NCI-H128 (cell line): Measurements from ENCODE around the gene C1orf159.

Source experiments
- DNase-seq: peaks from one replicate; lab custom pipeline; 2025; ENCODE audit not compliant: unreplicated experiment; lab: John Stamatoyannopoulos, UW

The C1orf159 gene

GRCh38 chr1:1054971-1055370, 60.9 kb downstream of the C1orf159 start:
- DNase-seq: no peak

GRCh38 chr1:1054099-1054700, 61.7 kb downstream of the C1orf159 start:
- DNase-seq: no peak

DNA sequence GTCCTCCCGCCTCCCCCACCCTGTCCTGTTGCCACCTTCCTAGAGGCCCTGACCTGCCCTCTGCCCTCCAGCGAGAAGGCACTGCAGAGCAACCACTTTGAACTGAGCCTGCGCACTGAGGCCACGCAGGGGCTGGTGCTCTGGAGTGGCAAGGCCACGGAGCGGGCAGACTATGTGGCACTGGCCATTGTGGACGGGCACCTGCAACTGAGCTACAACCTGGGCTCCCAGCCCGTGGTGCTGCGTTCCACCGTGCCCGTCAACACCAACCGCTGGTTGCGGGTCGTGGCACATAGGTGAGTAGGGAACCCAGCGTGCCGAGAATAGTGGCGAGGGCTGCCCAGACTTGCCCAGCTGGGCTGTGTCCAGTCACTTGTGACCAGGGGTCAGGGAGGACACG, 62.2 kb downstream of the C1orf159 start:
- no peak for DNase-seq

GRCh38 chr1:1053022-1053421, 62.9 kb downstream of the C1orf159 start:
- DNase-seq: no peak

GRCh38 chr1:1052003-1052840, 63.7 kb downstream of the C1orf159 start:
- no peak for DNase-seq

- DNase-seq: no peak
These were observed 64.6 kb downstream of the C1orf159 start for GRCh38 chr1:1051127-1051810.

GRCh38 chr1:1050577-1051052, 65.3 kb downstream of the C1orf159 start:
- no peak for DNase-seq

- no peak for DNase-seq
These were observed 66.3 kb downstream of the C1orf159 start for GRCh38 chr1:1049318-1050165.

DNA sequence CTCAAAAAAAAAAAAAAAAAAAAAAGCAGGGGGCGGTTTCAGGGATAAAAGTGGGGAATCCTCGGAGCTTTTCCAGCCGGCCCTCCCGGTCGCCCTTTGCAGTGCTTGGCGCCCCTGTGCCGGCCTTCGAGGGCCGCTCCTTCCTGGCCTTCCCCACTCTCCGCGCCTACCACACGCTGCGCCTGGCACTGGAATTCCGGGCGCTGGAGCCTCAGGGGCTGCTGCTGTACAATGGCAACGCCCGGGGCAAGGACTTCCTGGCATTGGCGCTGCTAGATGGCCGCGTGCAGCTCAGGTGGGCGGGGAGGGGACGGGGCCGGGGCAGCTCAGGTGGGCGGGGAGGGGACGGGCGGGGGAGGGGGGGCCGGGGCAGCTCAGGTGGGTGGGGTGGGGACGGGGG, 67.1 kb downstream of the C1orf159 start:
- DNase-seq: no peak

DNA sequence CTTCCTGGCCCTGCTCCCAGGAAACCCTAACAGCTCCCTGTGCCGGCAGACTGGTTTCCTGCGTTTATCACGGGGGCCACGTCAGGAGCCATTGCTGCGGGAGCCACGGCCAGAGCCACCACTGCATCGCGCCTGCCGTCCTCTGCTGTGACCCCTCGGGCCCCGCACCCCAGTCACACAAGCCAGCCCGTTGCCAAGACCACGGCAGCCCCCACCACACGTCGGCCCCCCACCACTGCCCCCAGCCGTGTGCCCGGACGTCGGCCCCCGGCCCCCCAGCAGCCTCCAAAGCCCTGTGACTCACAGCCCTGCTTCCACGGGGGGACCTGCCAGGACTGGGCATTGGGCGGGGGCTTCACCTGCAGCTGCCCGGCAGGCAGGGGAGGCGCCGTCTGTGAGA, 67.9 kb downstream of the C1orf159 start:
- DNase-seq: no peak

- no peak for DNase-seq
These were observed 68.5 kb downstream of the C1orf159 start for GRCh38 chr1:1047407-1047806.

DNA sequence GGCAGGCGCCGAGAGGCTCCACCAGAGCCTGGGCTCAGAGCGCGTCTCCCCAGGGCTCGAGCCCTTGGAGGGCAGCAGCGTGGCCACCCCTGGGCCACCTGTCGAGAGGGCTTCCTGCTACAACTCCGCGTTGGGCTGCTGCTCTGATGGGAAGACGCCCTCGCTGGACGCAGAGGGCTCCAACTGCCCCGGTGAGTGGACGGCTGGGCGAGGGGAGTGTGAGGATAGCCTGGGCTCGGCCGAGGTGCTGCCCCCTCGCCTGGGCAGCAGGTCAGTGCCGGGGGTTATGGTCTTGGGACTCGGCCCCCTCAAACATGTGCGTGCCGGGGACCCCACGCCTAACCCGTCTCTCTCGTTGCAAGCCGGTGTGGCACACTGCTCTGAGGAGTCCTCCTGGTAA, 69.1 kb downstream of the C1orf159 start:
- no peak for DNase-seq

- DNase-seq: no peak
These were observed 69.6 kb downstream of the C1orf159 start for GRCh38 chr1:1046243-1046642.

GRCh38 chr1:1045129-1045528, 70.8 kb downstream of the C1orf159 start:
- no peak for DNase-seq

DNA sequence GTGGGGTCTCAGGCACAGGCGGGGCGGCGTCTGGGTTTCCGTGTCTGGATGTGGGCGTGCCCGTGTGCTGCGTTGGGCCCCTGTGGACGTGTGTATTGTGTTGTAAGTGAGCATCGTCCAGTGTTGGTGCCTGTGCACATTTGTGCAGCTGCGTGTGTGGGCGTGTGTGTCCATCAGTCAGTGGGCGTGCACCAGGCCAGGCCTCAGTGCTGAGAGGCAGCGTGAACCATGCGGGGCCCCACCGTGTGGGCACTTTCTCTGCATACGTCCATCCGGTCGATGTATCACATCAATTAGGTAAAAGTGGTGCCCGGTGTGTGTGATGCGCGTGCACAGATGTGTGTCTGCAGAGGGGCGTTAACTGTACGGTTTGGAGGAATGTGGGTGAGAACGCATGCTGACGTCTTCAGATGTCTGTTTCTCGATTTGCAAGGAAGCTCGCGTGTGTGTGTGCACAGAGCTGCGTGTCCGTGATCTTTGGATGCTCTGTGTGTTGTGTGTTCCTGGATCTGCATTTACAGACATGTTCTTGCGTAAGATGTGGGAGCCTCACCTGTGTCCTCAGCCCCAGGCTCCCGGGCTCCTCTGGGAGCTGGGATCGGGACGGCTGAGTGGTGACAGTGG, 71.3 kb downstream of the C1orf159 start:
- DNase-seq: no peak

- DNase-seq: no peak
These were observed 72.0 kb downstream of the C1orf159 start for GRCh38 chr1:1043921-1044320.

GRCh38 chr1:1043411-1043810, 72.5 kb downstream of the C1orf159 start:
- no peak for DNase-seq

DNA sequence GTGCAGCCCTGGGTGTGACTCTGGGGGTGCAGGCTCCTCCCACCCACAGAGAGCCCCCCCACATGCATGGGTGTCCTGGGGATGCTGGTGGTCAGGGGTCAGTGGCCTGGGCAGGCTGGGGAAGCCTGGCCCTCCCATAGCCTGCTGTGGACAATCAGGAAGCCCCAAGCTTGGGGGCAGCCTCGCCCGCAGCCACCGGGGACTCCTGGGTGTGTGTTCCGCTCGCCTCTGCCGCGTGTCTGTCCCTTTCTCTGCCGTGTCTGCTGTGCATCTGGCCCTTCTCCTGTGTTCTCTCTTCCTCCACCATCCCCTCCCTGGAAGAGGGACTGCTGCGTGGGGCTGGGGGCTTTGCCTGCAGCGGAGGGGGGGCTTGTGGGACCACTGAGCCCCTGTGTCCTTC, 73.1 kb downstream of the C1orf159 start:
- DNase-seq: no peak

DNA sequence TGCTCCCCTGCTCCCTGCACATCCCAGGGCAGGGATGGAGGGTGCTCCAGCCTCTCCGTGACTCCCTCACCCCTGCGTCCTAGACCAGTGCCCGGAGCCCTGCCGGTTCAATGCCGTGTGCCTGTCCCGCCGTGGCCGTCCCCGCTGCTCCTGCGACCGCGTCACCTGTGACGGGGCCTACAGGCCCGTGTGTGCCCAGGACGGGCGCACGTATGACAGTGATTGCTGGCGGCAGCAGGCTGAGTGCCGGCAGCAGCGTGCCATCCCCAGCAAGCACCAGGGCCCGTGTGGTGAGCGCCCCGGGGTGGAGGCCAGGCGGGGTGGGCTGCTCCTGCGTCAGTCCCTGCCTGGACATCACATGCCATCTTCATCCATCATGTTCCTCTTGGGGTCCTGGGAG, 74.0 kb downstream of the C1orf159 start:
- DNase-seq: no peak

DNA sequence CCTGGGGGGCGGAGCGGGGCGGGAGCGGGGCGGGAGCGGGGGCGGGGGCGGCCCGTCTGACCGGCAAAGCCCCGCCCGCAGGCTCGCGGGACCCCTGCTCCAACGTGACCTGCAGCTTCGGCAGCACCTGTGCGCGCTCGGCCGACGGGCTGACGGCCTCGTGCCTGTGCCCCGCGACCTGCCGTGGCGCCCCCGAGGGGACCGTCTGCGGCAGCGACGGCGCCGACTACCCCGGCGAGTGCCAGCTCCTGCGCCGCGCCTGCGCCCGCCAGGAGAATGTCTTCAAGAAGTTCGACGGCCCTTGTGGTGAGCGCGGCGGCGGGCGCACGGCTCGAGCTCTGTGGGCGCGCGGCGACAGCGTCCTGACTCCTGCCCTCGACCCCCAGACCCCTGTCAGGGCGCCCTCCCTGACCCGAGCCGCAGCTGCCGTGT, 74.8 kb downstream of the C1orf159 start:
- no peak for DNase-seq
